B cell (primary cell): ENCODE measurements around the gene BTNL2. TPM values are rescaled to one million over a fixed set of nuclear protein-coding genes. Genes with fewer than 3 reads are reported as not detected.
A peak's percentile ranks its signal among the peaks of the same experiment; 100 is the strongest.

Experiments used
- ATAC-seq: fragments of 200-7000 bp; cut with Tn5 transposase; one replicate; pipeline ENCODE4 v1.10.0; 2021; ENCODE audit warnings: low read depth, mild to moderate bottlenecking, moderate number of reproducible peaks, moderate library complexity
- CTCF ChIA-PET: fragments of 350-600 bp; sonication (Branson Sonifier 250); formaldehyde crosslinking; loops from one replicate; lab custom pipeline; 2021; ENCODE audit warnings: antibody characterized with exemption, inconsistent platforms; lab: Charles Lee
- POLR2A ChIA-PET: fragments of 350-600 bp; sonication (Branson Sonifier 250); formaldehyde crosslinking; loops from one replicate; lab custom pipeline; 2021; ENCODE audit warnings: antibody characterized with exemption; lab: Charles Lee
- DNase-seq: peaks from one replicate; pipeline ENCODE4 v3.0.0; 2013
- H2AFZ ChIP-seq: 2 replicates; pipeline ENCODE4 v1.6.1; 2012; ENCODE audit warnings: mild to moderate bottlenecking, low read depth, low read length; ENCODE audit not compliant: insufficient read depth, poor library complexity, severe bottlenecking
- H3K27ac ChIP-seq, 2 donors: 1 replicate in 1 of 2; 2 replicates in 1 of 2; pipeline ENCODE4 v1.5.1; 2012 to 2013; ENCODE audit warnings: low read length in 2 of 2, mild to moderate bottlenecking in 2 of 2, moderate library complexity in 1 of 2
- H3K27me3 ChIP-seq, 4 experiments: fragments of 200-600 bp in 1 of 4; sonication (generic) in 1 of 4; replicated peaks in 1 of 4; 1 replicate in 2 of 4; 2 replicates in 2 of 4; pipeline versions ENCODE4 v1.6.1 to v1.7.0; 2013 to 2016; ENCODE audit warnings: low read length in 3 of 4, mild to moderate bottlenecking in 2 of 4, mixed read lengths in 1 of 4, moderate library complexity in 1 of 4; ENCODE audit not compliant: insufficient read depth in 4 of 4, control insufficient read depth in 3 of 4; ENCODE audit errors: control extremely low read depth in 1 of 4
- H3K36me3 ChIP-seq, 2 experiments: replicated peaks in 1 of 2; 1 replicate in 1 of 2; 2 replicates in 1 of 2; pipeline versions ENCODE4 v1.6.1 to v1.7.1; 2013; ENCODE audit warnings: low read length in 1 of 2; ENCODE audit not compliant: insufficient read depth in 2 of 2, control insufficient read depth in 1 of 2; ENCODE audit errors: control extremely low read depth in 1 of 2, extremely low read depth in 1 of 2
- H3K4me1 ChIP-seq, 2 donors: fragments of 200-600 bp in 1 of 2; sonication (generic) in 1 of 2; 1 replicate in 1 of 2; 2 replicates in 1 of 2; pipeline versions ENCODE4 v1.5.1 to v1.6.1; 2013 to 2017; ENCODE audit warnings: low read length in 2 of 2; ENCODE audit not compliant: control insufficient read depth in 2 of 2, insufficient read depth in 2 of 2
- H3K4me2 ChIP-seq: replicated peaks from 2 replicates; pipeline ENCODE3; 2012; ENCODE audit warnings: mild to moderate bottlenecking, low read depth, low read length; ENCODE audit not compliant: poor library complexity, severe bottlenecking
- H3K4me3 ChIP-seq, 5 experiments: fragments of 200-600 bp in 1 of 5; sonication (generic) in 1 of 5; 1 replicate in 3 of 5; 2 replicates in 2 of 5; pipeline versions ENCODE4 v1.5.1 to v1.7.0; 2011 to 2016; ENCODE audit warnings: low read length in 4 of 5, mild to moderate bottlenecking in 4 of 5, low read depth in 2 of 5, control low read depth in 1 of 5, moderate library complexity in 1 of 5; ENCODE audit not compliant: insufficient read depth in 1 of 5; ENCODE audit errors: control extremely low read depth in 1 of 5, extremely low read depth in 1 of 5
- H3K79me2 ChIP-seq: fragments of 200-600 bp; sonication (generic); one replicate; pipeline ENCODE4 v1.6.0; 2016; ENCODE audit warnings: low read length; ENCODE audit not compliant: control insufficient read depth, insufficient read depth
- H3K9ac ChIP-seq: fragments of 200-600 bp; sonication (generic); 2 replicates; pipeline ENCODE4 v1.6.1; 2017; ENCODE audit warnings: mild to moderate bottlenecking, low read length, moderate library complexity
- H3K9me3 ChIP-seq, 3 donors: one replicate each; pipeline versions ENCODE4 v1.6.1 to v1.7.1; 2013; ENCODE audit warnings: low read length in 2 of 3; ENCODE audit not compliant: control insufficient read depth in 2 of 3, insufficient read depth in 1 of 3; ENCODE audit errors: control extremely low read depth in 1 of 3
- H4K20me1 ChIP-seq: 2 replicates; pipeline ENCODE4 v1.6.0; 2012; ENCODE audit warnings: mild to moderate bottlenecking, low read length; ENCODE audit not compliant: insufficient read depth, control insufficient read depth, poor library complexity, severe bottlenecking
- H3K27ac Mint-ChIP-seq: one replicate; pipeline ENCODE4 v1.8.0; 2021; ENCODE audit warnings: mixed read lengths
- H3K27me3 Mint-ChIP-seq: one replicate; pipeline ENCODE4 v1.8.0; 2021; ENCODE audit warnings: mixed read lengths
- H3K4me1 Mint-ChIP-seq: one replicate; pipeline ENCODE4 v1.8.0; 2021; ENCODE audit warnings: mixed read lengths
- H3K4me3 Mint-ChIP-seq: one replicate; pipeline ENCODE4 v1.8.0; 2021; ENCODE audit warnings: mixed read lengths
- H3K9me3 Mint-ChIP-seq: one replicate; pipeline ENCODE4 v1.8.0; 2022; ENCODE audit warnings: mixed read lengths; ENCODE audit not compliant: insufficient read depth
- EZH2 ChIP-seq: IDR thresholded peaks from 2 replicates; pipeline ENCODE4 v1.6.1; 2012; ENCODE audit warnings: borderline replicate concordance, low read depth, mild to moderate bottlenecking, moderate library complexity, low read length; ENCODE audit not compliant: insufficient read depth, poor library complexity, severe bottlenecking
- WGBS: methylation state at CpG from one replicate; pipeline ENCODE4 v1.1.5; 2013; ENCODE audit warnings: missing lambda C conversion rate; ENCODE audit not compliant: insufficient coverage; 5-methylcytosine and 5-hydroxymethylcytosine counted together
- intact Hi-C: fragments of 100-400 bp; cut with micrococcal nuclease; formaldehyde crosslinking; loops from one replicate; pipeline ENCODE4 v1.10.0; 2022
- polyA plus RNA-seq: library from polyadenylated mRNA; depleted of rRNA; stranded (reverse); fragments of >200 nt; gene quantifications from 2 replicates; pipeline ENCODE4 v1.2.3, GENCODE V29; 2012
- total RNA-seq, 2 donors: library from RNA; stranded (reverse); fragments of 120-200 nt in 1 of 2; gene quantifications; 1 replicate in 1 of 2; 2 replicates in 1 of 2; pipeline versions ENCODE4 v1.2.3 to v1.2.4, GENCODE V29; 2013 to 2022
- TF ChIP-seq, protein P1 (sequence below): fragments of 200-600 bp; IDR thresholded peaks from one replicate; pipeline ENCODE4 v1.8.0; 2022; ENCODE audit warnings: antibody characterized with exemption, mild to moderate bottlenecking

The BTNL2 gene
- total and polyA plus RNA-seq, 2 donors (not counting 1 experiment from before 2014, with no cell fraction given): not detected

DNA sequence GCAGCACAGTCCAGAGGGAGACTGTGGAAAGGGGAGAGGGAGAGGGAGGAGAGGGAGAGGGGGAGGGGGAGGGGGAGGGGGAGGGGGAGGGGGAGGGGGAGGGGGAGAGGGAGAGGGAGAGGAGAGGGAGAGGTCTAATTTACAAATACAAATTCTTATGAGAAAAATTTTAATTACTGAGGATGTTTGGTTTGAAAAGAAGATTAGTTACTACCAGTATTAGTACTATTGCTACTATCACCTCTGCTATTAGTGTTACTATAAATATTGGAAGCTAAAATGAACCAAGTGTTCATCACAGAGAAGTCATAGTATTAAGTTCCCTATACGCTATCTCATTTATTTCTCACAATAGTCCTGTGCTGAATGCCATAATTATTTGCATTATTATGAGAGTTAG lies 20.9 kb downstream of the BTNL2 start:
- H3K9me3 Mint-ChIP-seq: no peaks in the 10 kb centered on the region
- Histone ChIP-seq H3K9ac (no peak overlapping the region), H3K79me2 (no peaks in the 10 kb centered on the region), H3K4me2 (no peak overlapping the region), H3K4me3 (no peak overlapping the region), H2AFZ (no peak overlapping the region), H3K4me1 (peaks cover 0 to 14% of the 10 kb centered on the region in 2 donors), H3K9me3 (no peaks in the 10 kb centered on the region), H4K20me1 (no peaks in the 10 kb centered on the region), H3K36me3 (no peaks in the 10 kb centered on the region), H3K27me3 (peaks cover 0 to 3% (median 0%) of the 10 kb centered on the region in 4 experiments), H3K27ac (no peak overlapping the region)
- H3K27me3 Mint-ChIP-seq: no peaks in the 10 kb centered on the region
- intact Hi-C loops: no loop called here
- POLR2A ChIA-PET: no interaction called here
- no CpG with 5 or more reads among the region's 1 CpG for WGBS
- H3K4me3 Mint-ChIP-seq: no peak overlapping the region
- ATAC-seq (no peak), DNase-seq (no peak)
- H3K4me1 Mint-ChIP-seq: peaks cover 21% of the 10 kb centered on the region
- CTCF ChIA-PET: no interaction called here
- TF ChIP-seq, protein P1, sequence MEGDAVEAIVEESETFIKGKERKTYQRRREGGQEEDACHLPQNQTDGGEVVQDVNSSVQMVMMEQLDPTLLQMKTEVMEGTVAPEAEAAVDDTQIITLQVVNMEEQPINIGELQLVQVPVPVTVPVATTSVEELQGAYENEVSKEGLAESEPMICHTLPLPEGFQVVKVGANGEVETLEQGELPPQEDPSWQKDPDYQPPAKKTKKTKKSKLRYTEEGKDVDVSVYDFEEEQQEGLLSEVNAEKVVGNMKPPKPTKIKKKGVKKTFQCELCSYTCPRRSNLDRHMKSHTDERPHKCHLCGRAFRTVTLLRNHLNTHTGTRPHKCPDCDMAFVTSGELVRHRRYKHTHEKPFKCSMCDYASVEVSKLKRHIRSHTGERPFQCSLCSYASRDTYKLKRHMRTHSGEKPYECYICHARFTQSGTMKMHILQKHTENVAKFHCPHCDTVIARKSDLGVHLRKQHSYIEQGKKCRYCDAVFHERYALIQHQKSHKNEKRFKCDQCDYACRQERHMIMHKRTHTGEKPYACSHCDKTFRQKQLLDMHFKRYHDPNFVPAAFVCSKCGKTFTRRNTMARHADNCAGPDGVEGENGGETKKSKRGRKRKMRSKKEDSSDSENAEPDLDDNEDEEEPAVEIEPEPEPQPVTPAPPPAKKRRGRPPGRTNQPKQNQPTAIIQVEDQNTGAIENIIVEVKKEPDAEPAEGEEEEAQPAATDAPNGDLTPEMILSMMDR: no peak
- TF ChIP-seq EZH2: no peak
- H3K27ac Mint-ChIP-seq: no peak overlapping the region

GRCh38 chr6:32382757-32383420 lies 24.1 kb downstream of the BTNL2 start:
- no peaks in the 10 kb centered on the region for H3K79me2 ChIP-seq
- no peaks in the 10 kb centered on the region for H3K36me3 ChIP-seq
- H3K9me3 ChIP-seq: no peaks in the 10 kb centered on the region
- H3K27me3 ChIP-seq: no peaks in the 10 kb centered on the region
- no CpG with 5 or more reads among the region's 1 CpG for WGBS
- H3K27me3 Mint-ChIP-seq: no peaks in the 10 kb centered on the region
- H3K4me2 ChIP-seq: no peak overlapping the region
- peak overlapping the region; percentile 38 for H3K27ac Mint-ChIP-seq
- ATAC-seq (peak; percentile 45), DNase-seq (no peak)
- no peak overlapping the region for H3K4me3 ChIP-seq
- ChIA-PET CTCF (interaction anchor here (0.8 to 1.0 kb wide), 2 partner anchors 19 to 230 kb away, joined by 3 to 5 read pairs; no protein-coding TSS in a partner anchor), POLR2A (interaction anchor here (0.5 kb wide), 1 partner anchor 16 kb away, joined by 3 read pairs; no protein-coding TSS in a partner anchor)
- no peaks in the 10 kb centered on the region for H3K9me3 Mint-ChIP-seq
- H4K20me1 ChIP-seq: no peaks in the 10 kb centered on the region
- H3K9ac ChIP-seq: no peak overlapping the region
- peaks cover 0 to 16% of the 10 kb centered on the region in 2 donors for H3K4me1 ChIP-seq
- H3K4me3 Mint-ChIP-seq: no peak overlapping the region
- H3K4me1 Mint-ChIP-seq: peaks cover 27% of the 10 kb centered on the region
- no peak overlapping the region for H3K27ac ChIP-seq
- intact Hi-C loops: no loop called here
- H2AFZ ChIP-seq: peak overlapping the region; percentile 8
- TF ChIP-seq, protein P1: no peak
- TF ChIP-seq EZH2: no peak
